Small intestine (tissue), 7 donors: ENCODE results near the gene SMAD6. TPM values are rescaled to one million over a fixed set of nuclear protein-coding genes. Genes with fewer than 3 reads are reported as not detected.

Experiments
- DNase-seq, 2 donors: peaks; one replicate each; pipeline versions ENCODE4 v3.0.0 to v3.0.0-alpha.2; 2013
- FAIRE-seq: peaks from 2 replicates; lab custom pipeline; 2012; peaks lifted over from hg19 to GRCh38; lab: Jason Lieb, UNC
- H3K27ac ChIP-seq, 3 donors: one replicate each; pipeline ENCODE4 v1.5.1; 2013; ENCODE audit warnings: low read length in 2 of 3, mild to moderate bottlenecking in 2 of 3, control low read depth in 1 of 3, inconsistent platforms in 1 of 3, low read depth in 1 of 3, moderate library complexity in 1 of 3
- H3K27me3 ChIP-seq, 3 donors: one replicate each; pipeline ENCODE4 v1.6.1; 2013; ENCODE audit warnings: low read length in 3 of 3, inconsistent platforms in 1 of 3; ENCODE audit not compliant: control insufficient read depth in 3 of 3, insufficient read depth in 3 of 3
- H3K36me3 ChIP-seq, 3 donors: one replicate each; pipeline ENCODE4 v1.6.1; 2013; ENCODE audit warnings: low read length in 3 of 3, inconsistent platforms in 1 of 3, low read depth in 1 of 3, mild to moderate bottlenecking in 1 of 3, moderate library complexity in 1 of 3; ENCODE audit not compliant: control insufficient read depth in 3 of 3, insufficient read depth in 2 of 3
- H3K4me1 ChIP-seq, 3 donors: one replicate each; pipeline ENCODE4 v1.6.1; 2013; ENCODE audit warnings: low read length in 2 of 3, inconsistent platforms in 1 of 3, low read depth in 1 of 3, mild to moderate bottlenecking in 1 of 3, moderate library complexity in 1 of 3; ENCODE audit not compliant: control insufficient read depth in 3 of 3, insufficient read depth in 2 of 3
- H3K4me3 ChIP-seq, 3 donors: one replicate each; pipeline ENCODE4 v1.5.1; 2013; ENCODE audit warnings: low read length in 3 of 3, control low read depth in 1 of 3, inconsistent platforms in 1 of 3, low read depth in 1 of 3, mild to moderate bottlenecking in 1 of 3, moderate library complexity in 1 of 3
- H3K9me3 ChIP-seq, 2 donors: one replicate each; pipeline ENCODE4 v1.6.1; 2013; ENCODE audit warnings: low read depth in 1 of 2, low read length in 1 of 2; ENCODE audit not compliant: control insufficient read depth in 2 of 2, insufficient read depth in 1 of 2
- WGBS, 3 donors: extraction: QIAGEN DNeasy Blood & Tissue Kit; methylation state at CpG; one replicate each; pipeline ENCODE4 v1.1.7; 2013; 5-methylcytosine and 5-hydroxymethylcytosine counted together
- polyA plus RNA-seq, 4 donors: library from polyadenylated mRNA; stranded (reverse) in 3 of 4; unstranded in 1 of 4; fragments of 200-250 nt in 3 of 4; fragments of 120-200 nt in 1 of 4; gene quantifications; one replicate each; pipeline versions ENCODE4 v1.2.1 to v1.2.3, GENCODE V29; 2013
- donor health status: healthy with polysubstance abuse.
- donor health status: control.
- donor health status: control.
- donor health status: Bipolar disorder and iron deficiency.
- donor health status: healthy.

SMAD6 gene
- polyA plus RNA-seq, 4 donors = 0.89 to 23.6 (median 10.4) TPM

- no peak overlapping the region for H3K4me3 ChIP-seq
- no peak for FAIRE-seq
- peaks cover 0 to 77% (median 2%) of the 10 kb centered on the region in 3 donors for H3K36me3 ChIP-seq
- 52 to 75% (median 57%) methylated on average over 21 of the region's 21 CpGs for WGBS, 3 donors
- H3K9me3 ChIP-seq = no peaks in the 10 kb centered on the region
- peaks cover 3 to 52% (median 3%) of the 10 kb centered on the region in 3 donors for H3K4me1 ChIP-seq
- H3K27ac ChIP-seq = peak overlapping the region; percentile 78 to 89 (median 85)
- H3K27me3 ChIP-seq = no peaks in the 10 kb centered on the region
- DNase-seq = peak; percentile 64 to 79
Measured at GRCh38 chr15:66780172-66780972, 78.3 kb downstream of the SMAD6 start.

- DNase-seq (no peak), FAIRE-seq (no peak)
- WGBS, 3 donors = 96 to 97% (median 96%) methylated on average over 66 to 73 of the region's 73 CpGs
- Histone ChIP-seq H3K27me3 (no peaks in the 10 kb centered on the region), H3K4me1 (peaks cover 3 to 47% (median 3%) of the 10 kb centered on the region in 3 donors), H3K27ac (peak overlapping the region in 2 of 3 donors; percentile 78 to 89), H3K36me3 (peaks cover 0 to 71% (median 2%) of the 10 kb centered on the region in 3 donors), H3K4me3 (no peak overlapping the region), H3K9me3 (no peaks in the 10 kb centered on the region)
Measured at GRCh38 chr15:66780973-66781718, 79.1 kb downstream of the SMAD6 start.

- H3K4me1 ChIP-seq = peaks cover 3 to 43% (median 3%) of the 10 kb centered on the region in 3 donors
- H3K27ac ChIP-seq = no peak overlapping the region
- FAIRE-seq (no peak), DNase-seq (no peak)
- H3K9me3 ChIP-seq = no peaks in the 10 kb centered on the region
- no peaks in the 10 kb centered on the region for H3K27me3 ChIP-seq
- peaks cover 0 to 58% (median 2%) of the 10 kb centered on the region in 3 donors for H3K36me3 ChIP-seq
- H3K4me3 ChIP-seq = no peak overlapping the region
- WGBS, 3 donors = 73 to 86% (median 82%) methylated on average over 3 of the region's 3 CpGs
Measured at GRCh38 chr15:66782785-66783184, 80.7 kb downstream of the SMAD6 start.

- Histone ChIP-seq H3K4me1 (peaks cover 3 to 39% (median 3%) of the 10 kb centered on the region in 3 donors), H3K9me3 (no peaks in the 10 kb centered on the region), H3K4me3 (no peak overlapping the region), H3K27ac (no peak overlapping the region), H3K27me3 (no peaks in the 10 kb centered on the region), H3K36me3 (peaks cover 0 to 56% (median 2%) of the 10 kb centered on the region in 3 donors)
- FAIRE-seq (no peak), DNase-seq (no peak)
- WGBS, 3 donors = 91 to 94% (median 94%) methylated on average over 5 of the region's 5 CpGs
Measured at GRCh38 chr15:66783314-66783713, 81.3 kb downstream of the SMAD6 start.

GRCh38 chr15:66783725-66784124 lies 81.7 kb downstream of the SMAD6 start:
- Histone ChIP-seq H3K27ac (no peak overlapping the region), H3K4me3 (no peak overlapping the region), H3K4me1 (peaks cover 3 to 35% (median 3%) of the 10 kb centered on the region in 3 donors), H3K27me3 (no peaks in the 10 kb centered on the region), H3K36me3 (peaks cover 0 to 53% (median 2%) of the 10 kb centered on the region in 3 donors), H3K9me3 (no peaks in the 10 kb centered on the region)
- WGBS, 3 donors = 78 to 90% (median 86%) methylated on average over 7 of the region's 7 CpGs
- FAIRE-seq (no peak), DNase-seq (no peak)

GRCh38 chr15:66784174-66784573 lies 82.1 kb downstream of the SMAD6 start:
- Histone ChIP-seq H3K4me3 (no peak overlapping the region), H3K36me3 (peaks cover 0 to 49% (median 2%) of the 10 kb centered on the region in 3 donors), H3K9me3 (no peaks in the 10 kb centered on the region), H3K4me1 (peaks cover 2 to 30% (median 3%) of the 10 kb centered on the region in 3 donors), H3K27me3 (no peaks in the 10 kb centered on the region), H3K27ac (no peak overlapping the region)
- DNase-seq (no peak), FAIRE-seq (no peak)
- WGBS, 3 donors = 95 to 99% (median 96%) methylated on average over 4 of the region's 4 CpGs

- peak overlapping the region in 1 of 3 donors; percentile 53 for H3K27ac ChIP-seq
- H3K9me3 ChIP-seq = no peaks in the 10 kb centered on the region
- no peaks in the 10 kb centered on the region for H3K27me3 ChIP-seq
- H3K36me3 ChIP-seq = peaks cover 0 to 39% (median 2%) of the 10 kb centered on the region in 3 donors
- FAIRE-seq (no peak), DNase-seq (no peak)
- peaks cover 0 to 16% (median 0%) of the 10 kb centered on the region in 3 donors for H3K4me1 ChIP-seq
- H3K4me3 ChIP-seq = no peak overlapping the region
- WGBS, 3 donors = 72 to 88% (median 84%) methylated on average over 5 of the region's 5 CpGs
Measured at GRCh38 chr15:66785637-66786036, 83.6 kb downstream of the SMAD6 start.

GRCh38 chr15:66786222-66786621 lies 84.2 kb downstream of the SMAD6 start:
- Histone ChIP-seq H3K36me3 (peaks cover 0 to 33% (median under 1%) of the 10 kb centered on the region in 3 donors), H3K27me3 (no peaks in the 10 kb centered on the region), H3K27ac (no peak overlapping the region), H3K4me3 (no peak overlapping the region), H3K4me1 (peaks cover 0 to 12% (median 0%) of the 10 kb centered on the region in 3 donors), H3K9me3 (peaks cover 0 to 2% of the 10 kb centered on the region in 2 donors)
- 70 to 75% (median 71%) methylated on average over 4 of the region's 4 CpGs for WGBS, 3 donors
- FAIRE-seq (no peak), DNase-seq (no peak)
